ENCODE data around the gene MEIS2.
A peak's percentile ranks its signal among the peaks of the same experiment; 100 is the strongest.

The MEIS2 gene

DNA sequence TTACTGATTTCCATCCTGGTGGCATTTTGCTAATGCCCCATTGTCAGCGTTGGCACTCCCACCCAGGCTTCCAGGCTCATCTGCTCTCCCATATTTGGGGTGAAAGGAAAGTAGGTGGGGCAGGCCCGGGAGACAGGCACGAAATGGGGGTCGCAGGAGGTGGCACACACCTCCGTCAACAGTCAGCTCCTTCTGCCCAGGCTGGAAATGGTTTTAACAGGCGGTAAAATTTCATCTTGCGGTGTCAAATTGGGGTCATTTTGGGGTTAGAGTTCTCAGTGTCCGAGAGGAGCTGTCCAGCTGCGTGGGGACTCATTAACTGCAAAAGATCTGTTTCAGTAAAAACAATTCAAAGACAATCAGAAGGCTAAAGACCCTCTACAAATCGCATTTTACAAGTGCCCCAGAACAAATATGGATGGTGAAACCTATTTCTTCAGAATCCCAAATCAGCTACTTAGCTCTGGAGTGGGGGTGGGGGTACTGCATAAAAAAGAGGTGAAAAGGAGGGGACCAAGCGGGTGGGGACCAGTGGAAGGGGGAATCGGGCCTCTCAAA, 4.2 kb upstream of the MEIS2 start:
- H3K27ac ChIP-seq (ENCODE audit: low read length) = no peak overlapping the region
- H3K4me3 ChIP-seq (ENCODE audit: low read length) = peak overlapping the region; percentile 30
- peaks cover 91% of the 10 kb centered on the region for H3K27me3 ChIP-seq (ENCODE audit: insufficient read depth, low read length)
- H3K4me1 ChIP-seq (ENCODE audit: insufficient read depth, low read length) = peaks cover 24% of the 10 kb centered on the region; the same call in 1 of the 2 replicates
- no peaks in the 10 kb centered on the region for H3K36me3 ChIP-seq (ENCODE audit: insufficient read depth, low read depth, low read length)
- H3K9ac ChIP-seq (ENCODE audit: low read depth, low read length) = no peak overlapping the region
- no peaks in the 10 kb centered on the region for H3K9me3 ChIP-seq (ENCODE audit: insufficient read depth, low read depth, low read length)

DNA sequence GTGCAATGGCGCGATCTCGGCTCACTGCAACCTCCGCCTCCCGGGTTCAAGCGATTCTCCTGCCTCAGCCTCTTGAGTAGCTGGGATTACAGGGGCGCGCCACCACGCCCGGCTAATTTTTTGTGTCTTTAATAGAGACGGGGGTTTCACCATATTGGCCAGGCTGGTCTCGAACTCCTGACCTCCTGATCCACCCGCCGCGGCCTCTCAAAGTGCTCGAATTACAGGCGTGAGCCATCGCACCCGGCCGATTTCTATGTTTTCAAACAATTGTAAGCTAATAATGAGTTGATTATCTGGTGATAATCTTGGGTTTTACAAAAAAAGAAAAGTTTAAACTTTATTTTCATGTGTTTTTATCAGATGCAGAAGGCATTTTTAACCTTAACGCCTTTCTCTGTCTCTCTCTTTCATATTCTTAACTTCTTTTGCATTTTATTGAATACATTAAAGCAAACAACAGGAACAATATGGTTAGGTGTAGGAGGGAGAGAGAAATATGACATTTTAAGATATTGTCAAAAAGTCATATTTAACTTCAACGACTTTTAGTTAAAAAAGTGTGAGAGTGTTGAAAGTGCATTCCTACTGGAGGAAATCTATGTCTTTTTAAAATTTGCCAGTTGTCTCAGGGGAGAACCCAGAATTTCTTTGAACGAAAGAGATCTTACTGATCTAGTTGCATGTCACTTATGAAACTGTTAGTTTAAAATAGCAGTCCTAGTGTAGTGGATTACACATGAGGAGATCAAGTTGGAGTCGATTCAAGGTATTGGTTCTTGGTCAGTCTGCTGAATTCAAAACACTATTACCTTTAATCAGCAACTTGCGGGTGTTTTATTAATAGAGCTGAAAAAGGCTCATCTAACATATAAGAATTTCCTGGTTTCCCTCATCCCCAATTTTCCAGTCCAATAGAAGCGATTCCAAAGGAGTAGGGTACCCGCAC, 3.4 kb upstream of the MEIS2 start:
- H3K27me3 ChIP-seq (ENCODE audit: insufficient read depth, low read length) = peaks cover 91% of the 10 kb centered on the region

DNA sequence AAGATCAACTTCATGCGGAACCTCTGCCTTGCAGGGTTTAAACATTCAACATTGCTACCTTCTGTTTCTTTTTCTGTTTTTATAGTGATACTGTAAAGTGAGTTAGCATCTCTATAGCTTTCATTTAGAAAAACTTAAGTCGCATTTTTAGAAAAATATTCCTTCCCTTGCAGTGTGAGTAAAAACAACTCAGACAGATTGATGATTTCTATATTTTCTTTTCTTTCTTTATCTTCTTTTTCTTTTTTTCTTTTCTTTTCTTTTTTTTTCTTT, 2.8 kb upstream of the MEIS2 start:
- H3K27ac ChIP-seq (ENCODE audit: low read length) = no peak overlapping the region
- peaks cover 19% of the 10 kb centered on the region; the same call in 1 of the 2 replicates for H3K4me1 ChIP-seq (ENCODE audit: insufficient read depth, low read length)
- H3K4me3 ChIP-seq (ENCODE audit: low read length) = peak overlapping the region; percentile 70
- H3K9ac ChIP-seq (ENCODE audit: low read depth, low read length) = no peak overlapping the region
- peaks cover 91% of the 10 kb centered on the region for H3K27me3 ChIP-seq (ENCODE audit: insufficient read depth, low read length)
- H3K9me3 ChIP-seq (ENCODE audit: insufficient read depth, low read depth, low read length) = no peaks in the 10 kb centered on the region
- H3K36me3 ChIP-seq (ENCODE audit: insufficient read depth, low read depth, low read length) = no peaks in the 10 kb centered on the region

More for the DNA sequence above, 3.4 kb upstream of the MEIS2 start:
- peak overlapping the region; percentile 30 for H3K4me3 ChIP-seq (ENCODE audit: low read length)
- no peaks in the 10 kb centered on the region for H3K9me3 ChIP-seq (ENCODE audit: insufficient read depth, low read depth, low read length)
- H3K4me1 ChIP-seq (ENCODE audit: insufficient read depth, low read length) = peaks cover 19% of the 10 kb centered on the region; the same call in 1 of the 2 replicates
- no peak overlapping the region for H3K9ac ChIP-seq (ENCODE audit: low read depth, low read length)
- H3K27ac ChIP-seq (ENCODE audit: low read length) = no peak overlapping the region
- no peaks in the 10 kb centered on the region for H3K36me3 ChIP-seq (ENCODE audit: insufficient read depth, low read depth, low read length)

GRCh38 chr15:37102305-37103162, 2.2 kb upstream of the MEIS2 start:
- H3K9ac ChIP-seq (ENCODE audit: low read depth, low read length) = peak overlapping the region; percentile 33; the same call in 1 of the 2 replicates
- H3K4me3 ChIP-seq (ENCODE audit: low read length) = peak overlapping the region; percentile 70
- peaks cover 14% of the 10 kb centered on the region; the same call in 1 of the 2 replicates for H3K4me1 ChIP-seq (ENCODE audit: insufficient read depth, low read length)
- H3K27me3 ChIP-seq (ENCODE audit: insufficient read depth, low read length) = peaks cover 91% of the 10 kb centered on the region
- H3K9me3 ChIP-seq (ENCODE audit: insufficient read depth, low read depth, low read length) = no peaks in the 10 kb centered on the region
- no peaks in the 10 kb centered on the region for H3K36me3 ChIP-seq (ENCODE audit: insufficient read depth, low read depth, low read length)
- H3K27ac ChIP-seq (ENCODE audit: low read length) = no peak overlapping the region

GRCh38 chr15:37101980-37102304, 1.6 kb upstream of the MEIS2 start:
- no peaks in the 10 kb centered on the region for H3K9me3 ChIP-seq (ENCODE audit: insufficient read depth, low read depth, low read length)
- H3K4me1 ChIP-seq (ENCODE audit: insufficient read depth, low read length) = peaks cover 18% of the 10 kb centered on the region; the same call in 1 of the 2 replicates
- no peaks in the 10 kb centered on the region for H3K36me3 ChIP-seq (ENCODE audit: insufficient read depth, low read depth, low read length)
- H3K27ac ChIP-seq (ENCODE audit: low read length) = no peak overlapping the region
- H3K27me3 ChIP-seq (ENCODE audit: insufficient read depth, low read length) = peaks cover 91% of the 10 kb centered on the region
- H3K9ac ChIP-seq (ENCODE audit: low read depth, low read length) = peak overlapping the region; percentile 33; the same call in 1 of the 2 replicates
- H3K4me3 ChIP-seq (ENCODE audit: low read length) = peak overlapping the region; percentile 84

DNA sequence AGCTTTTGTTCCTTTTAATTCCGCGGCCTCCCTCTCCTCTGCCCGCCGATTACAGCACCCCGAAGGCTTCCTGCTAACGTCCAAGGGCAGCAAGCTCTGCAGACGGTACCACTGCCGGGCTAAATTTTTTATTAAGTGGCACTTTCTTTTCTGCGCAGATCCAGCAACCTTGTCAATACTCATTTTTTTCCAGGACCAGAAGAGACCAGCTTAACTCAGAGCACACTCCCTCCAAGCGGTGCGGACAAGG, 542 bp upstream of the MEIS2 start:
- H3K4me1 ChIP-seq (ENCODE audit: insufficient read depth, low read length) = peaks cover 25% of the 10 kb centered on the region; the same call in 1 of the 2 replicates
- peak overlapping the region; percentile 84 for H3K4me3 ChIP-seq (ENCODE audit: low read length)
- H3K9me3 ChIP-seq (ENCODE audit: insufficient read depth, low read depth, low read length) = no peaks in the 10 kb centered on the region
- no peaks in the 10 kb centered on the region for H3K36me3 ChIP-seq (ENCODE audit: insufficient read depth, low read depth, low read length)
- H3K27me3 ChIP-seq (ENCODE audit: insufficient read depth, low read length) = peaks cover 92% of the 10 kb centered on the region
- peak overlapping the region; percentile 24 for H3K9ac ChIP-seq (ENCODE audit: low read depth, low read length)
- H3K27ac ChIP-seq (ENCODE audit: low read length) = no peak overlapping the region

DNA sequence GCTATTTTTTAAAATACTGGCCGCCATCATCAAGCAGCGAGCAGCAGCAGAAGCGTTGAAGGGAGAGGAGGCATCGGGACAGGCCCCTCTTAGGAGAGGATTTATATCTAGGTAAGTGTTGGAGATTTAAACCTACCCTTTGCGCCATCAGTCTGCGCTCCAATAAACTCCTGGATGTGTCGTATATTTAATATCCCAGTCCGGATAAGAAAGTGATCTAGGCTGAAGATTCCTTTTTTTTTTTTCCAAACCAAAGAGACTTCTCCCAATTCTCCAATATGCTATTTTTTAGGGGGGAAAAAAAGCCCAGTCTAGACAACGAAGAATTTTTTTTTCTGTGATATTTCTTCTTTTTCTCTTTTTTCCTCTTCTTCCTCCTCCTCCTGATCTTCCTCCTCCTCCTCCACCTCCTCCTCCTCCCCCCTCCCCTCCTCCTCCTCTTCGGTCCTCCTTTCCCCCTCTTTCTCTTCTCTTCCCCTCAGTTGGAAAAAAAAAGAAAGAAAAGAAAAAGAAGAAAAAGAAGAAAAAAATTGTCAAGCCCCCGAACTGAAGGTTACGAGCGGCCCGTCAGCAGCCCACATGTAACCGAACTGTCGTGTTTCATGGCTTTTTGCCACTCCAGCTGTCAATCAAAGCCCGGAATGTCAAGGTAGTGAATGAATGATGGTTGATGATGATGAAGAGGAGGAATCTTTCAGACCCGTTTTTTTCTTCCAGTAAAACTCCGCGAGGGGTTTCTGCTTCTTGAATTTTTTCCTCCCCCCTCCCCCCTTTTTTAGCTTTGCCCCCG, 835 bp downstream of the MEIS2 start:
- H3K27ac ChIP-seq (ENCODE audit: low read length) = no peak overlapping the region
- H3K4me1 ChIP-seq (ENCODE audit: insufficient read depth, low read length) = peaks cover 25% of the 10 kb centered on the region
- peak overlapping the region; percentile 75 for H3K4me3 ChIP-seq (ENCODE audit: low read length)
- no peaks in the 10 kb centered on the region for H3K36me3 ChIP-seq (ENCODE audit: insufficient read depth, low read depth, low read length)
- H3K9me3 ChIP-seq (ENCODE audit: insufficient read depth, low read depth, low read length) = no peaks in the 10 kb centered on the region
- peak overlapping the region; percentile 37; the same call in 1 of the 2 replicates for H3K9ac ChIP-seq (ENCODE audit: low read depth, low read length)
- H3K27me3 ChIP-seq (ENCODE audit: insufficient read depth, low read length) = peaks cover 89% of the 10 kb centered on the region

GRCh38 chr15:37098468-37099318, 1.7 kb downstream of the MEIS2 start:
- Histone ChIP-seq H3K9ac (ENCODE audit: low read depth, low read length) (peak overlapping the region; percentile 31; the same call in 1 of the 2 replicates), H3K9me3 (ENCODE audit: insufficient read depth, low read depth, low read length) (no peaks in the 10 kb centered on the region), H3K4me1 (ENCODE audit: insufficient read depth, low read length) (peaks cover 29% of the 10 kb centered on the region), H3K36me3 (ENCODE audit: insufficient read depth, low read depth, low read length) (no peaks in the 10 kb centered on the region), H3K4me3 (ENCODE audit: low read length) (peak overlapping the region; percentile 75), H3K27me3 (ENCODE audit: insufficient read depth, low read length) (peaks cover 89% of the 10 kb centered on the region), H3K27ac (ENCODE audit: low read length) (no peak overlapping the region)

GRCh38 chr15:37097144-37097919, 3.0 kb downstream of the MEIS2 start:
- Histone ChIP-seq H3K4me3 (ENCODE audit: low read length) (peak overlapping the region; percentile 66), H3K27ac (ENCODE audit: low read length) (no peak overlapping the region), H3K27me3 (ENCODE audit: insufficient read depth, low read length) (peaks cover 89% of the 10 kb centered on the region), H3K9me3 (ENCODE audit: insufficient read depth, low read depth, low read length) (no peaks in the 10 kb centered on the region), H3K36me3 (ENCODE audit: insufficient read depth, low read depth, low read length) (no peaks in the 10 kb centered on the region), H3K9ac (ENCODE audit: low read depth, low read length) (peak overlapping the region; percentile 57; the same call in 1 of the 2 replicates), H3K4me1 (ENCODE audit: insufficient read depth, low read length) (peaks cover 32% of the 10 kb centered on the region)

- Histone ChIP-seq H3K36me3 (ENCODE audit: insufficient read depth, low read depth, low read length) (no peaks in the 10 kb centered on the region), H3K4me1 (ENCODE audit: insufficient read depth, low read length) (peaks cover 32% of the 10 kb centered on the region), H3K27ac (ENCODE audit: low read length) (no peak overlapping the region), H3K27me3 (ENCODE audit: insufficient read depth, low read length) (peaks cover 91% of the 10 kb centered on the region), H3K9me3 (ENCODE audit: insufficient read depth, low read depth, low read length) (no peaks in the 10 kb centered on the region), H3K4me3 (ENCODE audit: low read length) (peak overlapping the region; percentile 66), H3K9ac (ENCODE audit: low read depth, low read length) (peak overlapping the region; percentile 57; the same call in 1 of the 2 replicates)
These were observed 3.7 kb downstream of the MEIS2 start for GRCh38 chr15:37096558-37097143.
